ENCODE data around the gene FGF16. TPM values are rescaled to one million over a fixed set of nuclear protein-coding genes. Genes with fewer than 3 reads are reported as not detected.

Gene FGF16
- total RNA-seq, 1 donor from 2014 or later = not detected

DNA sequence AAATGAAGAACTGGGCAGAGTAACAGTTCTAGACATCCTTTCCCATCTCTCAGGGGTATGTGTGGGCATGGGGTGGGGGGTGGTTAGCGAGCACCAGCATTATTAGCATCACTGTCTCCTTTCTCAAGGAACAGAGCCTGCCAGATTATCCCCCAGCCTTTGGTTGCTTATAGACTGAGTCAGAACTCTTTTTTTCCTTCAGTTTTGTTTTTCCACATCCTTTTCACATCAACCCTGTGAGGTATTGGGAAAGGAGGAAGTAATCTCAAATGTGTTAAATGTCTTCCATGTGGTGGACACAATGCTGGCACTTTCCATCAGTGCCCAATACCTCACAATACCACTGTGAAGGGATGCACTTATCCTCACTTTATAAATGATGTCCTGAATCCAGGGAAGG is 3.1 kb upstream of the FGF16 start:
- H3K36me3 ChIP-seq = no peaks in the 10 kb centered on the region
- TF ChIP-seq, protein P1, sequence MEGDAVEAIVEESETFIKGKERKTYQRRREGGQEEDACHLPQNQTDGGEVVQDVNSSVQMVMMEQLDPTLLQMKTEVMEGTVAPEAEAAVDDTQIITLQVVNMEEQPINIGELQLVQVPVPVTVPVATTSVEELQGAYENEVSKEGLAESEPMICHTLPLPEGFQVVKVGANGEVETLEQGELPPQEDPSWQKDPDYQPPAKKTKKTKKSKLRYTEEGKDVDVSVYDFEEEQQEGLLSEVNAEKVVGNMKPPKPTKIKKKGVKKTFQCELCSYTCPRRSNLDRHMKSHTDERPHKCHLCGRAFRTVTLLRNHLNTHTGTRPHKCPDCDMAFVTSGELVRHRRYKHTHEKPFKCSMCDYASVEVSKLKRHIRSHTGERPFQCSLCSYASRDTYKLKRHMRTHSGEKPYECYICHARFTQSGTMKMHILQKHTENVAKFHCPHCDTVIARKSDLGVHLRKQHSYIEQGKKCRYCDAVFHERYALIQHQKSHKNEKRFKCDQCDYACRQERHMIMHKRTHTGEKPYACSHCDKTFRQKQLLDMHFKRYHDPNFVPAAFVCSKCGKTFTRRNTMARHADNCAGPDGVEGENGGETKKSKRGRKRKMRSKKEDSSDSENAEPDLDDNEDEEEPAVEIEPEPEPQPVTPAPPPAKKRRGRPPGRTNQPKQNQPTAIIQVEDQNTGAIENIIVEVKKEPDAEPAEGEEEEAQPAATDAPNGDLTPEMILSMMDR (IDR thresholded peaks at IDR 0.05) = no peak
- TF ChIP-seq POLR2A (IDR thresholded peaks at IDR 0.05) (no peak), POLR2AphosphoS5 (IDR thresholded peaks at IDR 0.05; ENCODE audit: insufficient read depth in 1 of 2, low read depth in 1 of 2) (no peak)
- no peak overlapping the region for H3K4me3 ChIP-seq
- intact Hi-C loops (cut with DNase I) = no loop called here
- no peak for DNase-seq (ENCODE audit: extremely low spot score in 2 of 2)
- H3K27ac ChIP-seq = no peak overlapping the region
- no peaks in the 10 kb centered on the region for H3K9me3 ChIP-seq
- no peaks in the 10 kb centered on the region for H3K27me3 ChIP-seq
- peaks cover 5% of the 10 kb centered on the region for H3K4me1 ChIP-seq

DNA sequence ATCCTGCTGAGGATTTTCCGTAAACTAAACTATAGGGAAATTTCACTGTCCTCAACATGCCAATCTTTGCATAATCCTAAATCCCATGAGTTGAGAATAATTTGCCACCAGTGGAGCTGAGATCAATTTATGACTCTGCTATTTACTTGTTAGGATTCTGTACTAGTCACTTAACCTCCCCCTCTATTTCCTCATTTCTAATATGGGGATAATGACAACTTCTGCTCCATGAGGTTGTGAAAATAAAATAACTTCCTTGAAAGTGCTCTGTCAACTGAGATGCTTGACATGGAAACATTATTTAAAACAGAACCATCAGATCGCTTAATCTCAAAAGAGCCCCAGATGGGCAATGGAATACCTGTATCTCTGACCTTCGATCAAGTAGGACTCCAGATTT is 2.6 kb upstream of the FGF16 start:
- TF ChIP-seq, protein P1 (IDR thresholded peaks at IDR 0.05) = no peak
- TF ChIP-seq POLR2A (IDR thresholded peaks at IDR 0.05) = no peak
- TF ChIP-seq POLR2AphosphoS5 (IDR thresholded peaks at IDR 0.05; ENCODE audit: insufficient read depth in 1 of 2, low read depth in 1 of 2) = no peak
- H3K9me3 ChIP-seq = no peaks in the 10 kb centered on the region

DNA sequence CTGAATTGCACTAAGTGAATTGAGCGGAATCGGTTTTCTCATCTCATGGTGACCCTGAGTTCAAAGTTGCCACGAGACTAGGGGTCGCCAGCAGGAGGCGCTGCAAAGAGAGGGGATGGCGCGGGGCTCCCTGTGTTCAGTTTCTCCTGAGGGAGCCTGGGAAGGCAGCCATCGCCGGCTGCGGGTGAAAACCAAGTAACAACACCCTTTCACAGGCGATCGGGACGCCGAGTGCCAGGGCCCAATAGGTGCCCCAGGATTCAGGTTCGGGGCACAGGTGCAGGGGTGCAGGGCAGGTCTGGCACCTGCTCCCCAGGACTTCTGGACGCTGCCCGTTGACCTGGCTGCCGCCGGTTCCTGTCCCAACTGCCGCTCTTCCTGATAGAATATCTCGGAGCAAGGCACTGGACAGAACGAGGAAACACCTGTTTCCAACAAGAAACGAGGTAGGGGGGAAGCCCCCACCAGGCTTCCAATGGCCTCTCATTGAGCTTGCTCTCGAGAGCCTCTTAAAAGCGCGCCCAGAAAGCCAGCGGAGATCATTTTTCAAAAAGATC is 1.1 kb upstream of the FGF16 start:
- Histone ChIP-seq H3K36me3 (no peaks in the 10 kb centered on the region), H3K27ac (no peak overlapping the region), H3K4me1 (peaks cover 5% of the 10 kb centered on the region), H3K27me3 (no peaks in the 10 kb centered on the region), H3K4me3 (peak overlapping the region; percentile 27), H3K9me3 (no peaks in the 10 kb centered on the region)
- TF ChIP-seq, protein P1 (IDR thresholded peaks at IDR 0.05) = no peak
- TF ChIP-seq POLR2AphosphoS5 (IDR thresholded peaks at IDR 0.05; ENCODE audit: insufficient read depth in 1 of 2, low read depth in 1 of 2) = peak in 1 of 2 donors; percentile 24
- intact Hi-C loops (cut with DNase I) = no loop called here
- DNase-seq (ENCODE audit: extremely low spot score in 2 of 2) = no peak

More for the DNA sequence above, 2.6 kb upstream of the FGF16 start:
- no peaks in the 10 kb centered on the region for H3K36me3 ChIP-seq
- DNase-seq (ENCODE audit: extremely low spot score in 2 of 2) = no peak
- H3K27me3 ChIP-seq = no peaks in the 10 kb centered on the region
- H3K4me3 ChIP-seq = no peak overlapping the region
- intact Hi-C loops (cut with DNase I) = no loop called here
- H3K4me1 ChIP-seq = peaks cover 5% of the 10 kb centered on the region
- no peak overlapping the region for H3K27ac ChIP-seq

DNA sequence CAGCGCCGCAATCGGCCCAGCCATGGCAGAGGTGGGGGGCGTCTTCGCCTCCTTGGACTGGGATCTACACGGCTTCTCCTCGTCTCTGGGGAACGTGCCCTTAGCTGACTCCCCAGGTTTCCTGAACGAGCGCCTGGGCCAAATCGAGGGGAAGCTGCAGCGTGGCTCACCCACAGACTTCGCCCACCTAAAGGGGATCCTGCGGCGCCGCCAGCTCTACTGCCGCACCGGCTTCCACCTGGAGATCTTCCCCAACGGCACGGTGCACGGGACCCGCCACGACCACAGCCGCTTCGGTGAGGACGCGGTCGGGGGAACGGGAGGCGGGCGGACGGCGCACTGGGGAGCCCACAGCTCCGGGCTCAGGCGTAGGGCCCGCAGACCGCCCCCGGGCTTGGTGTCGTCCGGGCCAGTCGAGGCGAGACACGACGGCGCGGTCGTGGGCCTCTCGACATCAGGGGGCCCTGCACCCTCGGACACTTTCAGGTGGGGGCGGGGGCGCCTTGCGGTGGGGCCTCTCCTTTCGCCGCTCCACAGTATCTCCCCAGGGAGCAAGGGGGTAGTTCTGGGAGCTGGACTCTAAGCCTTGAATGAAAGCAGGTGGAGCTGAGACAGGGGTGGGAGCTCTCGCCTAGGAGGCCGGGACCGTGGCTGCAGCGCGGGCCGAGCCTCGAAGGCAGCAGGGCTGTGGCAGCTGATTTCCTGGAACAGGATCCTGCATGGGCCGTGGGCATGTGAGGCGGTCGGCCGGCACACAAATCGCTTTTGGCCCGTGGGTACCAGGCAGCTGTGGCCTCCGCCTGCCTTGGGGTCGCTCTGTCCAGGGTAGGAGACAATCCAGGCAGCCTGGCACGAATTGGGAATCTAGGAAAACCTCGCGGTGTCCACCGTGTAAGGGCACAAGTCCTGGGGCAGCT is 722 bp downstream of the FGF16 start:
- H3K9me3 ChIP-seq = no peaks in the 10 kb centered on the region
- H3K36me3 ChIP-seq = no peaks in the 10 kb centered on the region
- intact Hi-C loops (cut with DNase I) = no loop called here
- H3K4me1 ChIP-seq = peaks cover 5% of the 10 kb centered on the region
- TF ChIP-seq POLR2A (IDR thresholded peaks at IDR 0.05) = no peak
- TF ChIP-seq POLR2AphosphoS5 (IDR thresholded peaks at IDR 0.05; ENCODE audit: insufficient read depth in 1 of 2, low read depth in 1 of 2) = no peak
- TF ChIP-seq, protein P1 (IDR thresholded peaks at IDR 0.05) = no peak
- H3K4me3 ChIP-seq = peak overlapping the region; percentile 27 to 38
- no peak for DNase-seq (ENCODE audit: extremely low spot score in 2 of 2)
- no peaks in the 10 kb centered on the region for H3K27me3 ChIP-seq
- no peak overlapping the region for H3K27ac ChIP-seq

DNA sequence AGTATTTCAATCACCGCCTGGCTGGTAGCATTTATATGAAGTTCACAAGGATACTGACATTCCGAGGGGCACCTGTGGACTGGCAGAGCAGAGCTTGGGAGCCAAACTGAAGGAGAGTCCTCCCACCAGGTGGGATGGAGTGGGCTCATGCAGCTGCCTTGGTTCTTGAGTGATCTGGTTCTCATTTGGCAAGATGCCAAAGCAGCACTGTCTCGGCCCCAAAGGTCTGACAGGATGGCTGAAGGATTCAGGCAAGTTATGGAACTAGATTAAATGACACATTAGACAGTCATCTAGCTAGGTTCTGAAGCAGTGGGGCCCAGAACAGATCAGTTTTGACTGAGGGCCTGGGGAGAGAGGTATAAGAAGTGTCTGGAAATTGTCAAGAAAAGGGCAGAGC is 3.2 kb downstream of the FGF16 start:
- intact Hi-C loops (cut with DNase I) = loop anchor here (10.0 kb wide), 1 partner anchor 954 kb away; no protein-coding TSS in a partner anchor
- TF ChIP-seq, protein P1 (IDR thresholded peaks at IDR 0.05) = no peak
- TF ChIP-seq POLR2A (IDR thresholded peaks at IDR 0.05) (no peak), POLR2AphosphoS5 (IDR thresholded peaks at IDR 0.05; ENCODE audit: insufficient read depth in 1 of 2, low read depth in 1 of 2) (no peak)
- H3K4me1 ChIP-seq = peaks cover 5% of the 10 kb centered on the region
- no peaks in the 10 kb centered on the region for H3K27me3 ChIP-seq
- no peaks in the 10 kb centered on the region for H3K36me3 ChIP-seq
- DNase-seq (ENCODE audit: extremely low spot score in 2 of 2) = no peak
- H3K27ac ChIP-seq = no peak overlapping the region
- H3K4me3 ChIP-seq = no peak overlapping the region
- H3K9me3 ChIP-seq = no peaks in the 10 kb centered on the region

Data from vagina (tissue), 2 donors.